CD8-positive, alpha-beta memory T cell (primary cell): ENCODE data around the gene LARP4. TPM values are rescaled to one million over a fixed set of nuclear protein-coding genes. Genes with fewer than 3 reads are reported as not detected.

ENCODE experiments used
- CTCF ChIA-PET: fragments of 350-600 bp; sonication (Branson Sonifier 250); formaldehyde crosslinking; loops from one replicate; lab custom pipeline; 2021; ENCODE audit warnings: antibody characterized with exemption; lab: Charles Lee
- POLR2A ChIA-PET: fragments of 350-600 bp; sonication (Branson Sonifier 250); formaldehyde crosslinking; loops from one replicate; lab custom pipeline; 2021; ENCODE audit warnings: antibody characterized with exemption; lab: Charles Lee
- DNase-seq, 5 donors: peaks; one replicate each; pipeline versions ENCODE4 v3.0.0 to v3.0.0-alpha.2; 2020 to 2022; ENCODE audit warnings: mixed read lengths in 1 of 5
- H3K27ac ChIP-seq: one replicate; pipeline ENCODE4 v1.7.0; 2013; ENCODE audit warnings: low read depth, mild to moderate bottlenecking, low read length, moderate library complexity
- H3K27me3 ChIP-seq: 2 replicates; pipeline ENCODE4 v1.7.0; 2013; ENCODE audit warnings: low read length, mild to moderate bottlenecking; ENCODE audit not compliant: insufficient read depth, poor library complexity, severe bottlenecking
- H3K36me3 ChIP-seq: 2 replicates; pipeline ENCODE4 v1.7.0; 2013; ENCODE audit warnings: mild to moderate bottlenecking, low read length, moderate library complexity; ENCODE audit not compliant: insufficient read depth
- H3K4me1 ChIP-seq: 2 replicates; pipeline ENCODE4 v1.7.0; 2013; ENCODE audit warnings: mild to moderate bottlenecking, low read length, moderate library complexity; ENCODE audit not compliant: insufficient read depth
- H3K4me3 ChIP-seq: 2 replicates; pipeline ENCODE4 v1.7.0; 2013; ENCODE audit warnings: mild to moderate bottlenecking, low read length
- H3K9me3 ChIP-seq: 2 replicates; pipeline ENCODE4 v1.7.0; 2013; ENCODE audit warnings: mild to moderate bottlenecking, low read length
- H3K27ac Mint-ChIP-seq, 8 donors: one replicate each; pipeline ENCODE4 v1.8.0; 2020 to 2021; ENCODE audit warnings: mixed read lengths in 8 of 8, mild to moderate bottlenecking in 6 of 8, inconsistent platforms in 3 of 8, moderate library complexity in 3 of 8
- H3K27me3 Mint-ChIP-seq, 2 donors: one replicate each; pipeline ENCODE4 v1.8.0; 2020 to 2021; ENCODE audit warnings: mixed read lengths in 2 of 2, mild to moderate bottlenecking in 1 of 2, moderate library complexity in 1 of 2
- H3K36me3 Mint-ChIP-seq, 3 donors: one replicate each; pipeline ENCODE4 v1.8.0; 2020 to 2021; ENCODE audit warnings: mixed read lengths in 3 of 3, inconsistent platforms in 1 of 3, mild to moderate bottlenecking in 1 of 3
- H3K4me1 Mint-ChIP-seq, 3 donors: one replicate each; pipeline ENCODE4 v1.8.0; 2020 to 2021; ENCODE audit warnings: mixed read lengths in 3 of 3, inconsistent platforms in 1 of 3, mild to moderate bottlenecking in 1 of 3
- H3K4me3 Mint-ChIP-seq, 7 donors: one replicate each; pipeline ENCODE4 v1.8.0; 2020 to 2021; ENCODE audit warnings: mixed read lengths in 7 of 7, mild to moderate bottlenecking in 6 of 7, moderate library complexity in 4 of 7, inconsistent platforms in 2 of 7
- H3K9me3 Mint-ChIP-seq, 5 donors: one replicate each; pipeline ENCODE4 v1.8.0; 2020 to 2022; ENCODE audit warnings: mixed read lengths in 5 of 5, mild to moderate bottlenecking in 3 of 5, moderate library complexity in 2 of 5, inconsistent platforms in 1 of 5
- polyA plus RNA-seq: library from polyadenylated mRNA; unstranded; fragments of 300-500 nt; fragmentation: Illumina TruSeq; gene quantifications from one replicate; pipeline ENCODE4 v1.2.3, GENCODE V29; 2021
- total RNA-seq, 2 experiments: library from RNA; stranded (reverse); gene quantifications; one replicate each; pipeline ENCODE4 v1.2.3, GENCODE V29; 2021

LARP4 gene
- total and polyA plus RNA-seq, 3 experiments from 2014 or later: 19.5 to 121 (median 110) TPM

DNA sequence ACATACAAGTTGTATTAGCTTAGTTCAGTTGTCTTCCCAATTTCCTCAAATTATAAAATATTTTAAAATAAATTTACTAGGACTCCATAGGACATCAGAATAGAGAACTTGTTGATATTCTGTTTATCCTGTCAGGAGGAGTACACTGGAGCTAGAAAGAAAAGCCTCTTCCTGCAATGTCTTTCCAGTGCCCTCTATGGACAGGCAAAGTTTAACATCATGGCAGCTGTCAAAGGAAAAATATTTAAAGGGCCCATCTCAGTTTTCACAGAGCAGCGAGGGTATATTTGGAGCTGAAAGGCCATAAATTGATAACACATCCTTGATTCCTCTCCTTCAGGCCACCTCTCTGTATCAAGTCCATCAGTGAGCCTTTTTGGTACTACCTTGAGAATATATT, 123.1 kb downstream of the LARP4 start:
- peaks cover 36 to 40% (median 39%) of the 10 kb centered on the region in 3 donors for H3K4me1 Mint-ChIP-seq
- H3K36me3 Mint-ChIP-seq: peaks cover 0 to 14% (median 14%) of the 10 kb centered on the region in 3 donors
- no peaks in the 10 kb centered on the region for H3K27me3 ChIP-seq
- H3K4me1 ChIP-seq: peaks cover 38% of the 10 kb centered on the region
- no peaks in the 10 kb centered on the region for H3K27me3 Mint-ChIP-seq
- no peaks in the 10 kb centered on the region for H3K9me3 Mint-ChIP-seq
- H3K36me3 ChIP-seq: no peaks in the 10 kb centered on the region
- CTCF ChIA-PET: interaction anchor here (1.1 to 2.3 kb wide), 2 partner anchors 14 to 18 kb away, joined by 3 to 7 read pairs; partner anchors contain the start of gene DIP2B
- DNase-seq: no peak
- no peak overlapping the region for H3K4me3 Mint-ChIP-seq
- peak overlapping the region in 1 of 8 donors; percentile 2 for H3K27ac Mint-ChIP-seq
- H3K27ac ChIP-seq: no peak overlapping the region
- POLR2A ChIA-PET: no interaction called here
- H3K4me3 ChIP-seq: no peak overlapping the region
- H3K9me3 ChIP-seq: no peaks in the 10 kb centered on the region

GRCh38 chr12:50524621-50525020, 123.9 kb downstream of the LARP4 start:
- no peak overlapping the region for H3K4me3 Mint-ChIP-seq

GRCh38 chr12:50525422-50525821, 124.7 kb downstream of the LARP4 start:
- no peaks in the 10 kb centered on the region for H3K9me3 Mint-ChIP-seq
- H3K27ac Mint-ChIP-seq: peak overlapping the region in 4 of 8 donors; percentile 1 to 80 (median 30)
- Histone ChIP-seq H3K9me3 (no peaks in the 10 kb centered on the region), H3K27ac (no peak overlapping the region), H3K36me3 (no peaks in the 10 kb centered on the region), H3K27me3 (no peaks in the 10 kb centered on the region), H3K4me1 (peaks cover 32% of the 10 kb centered on the region), H3K4me3 (no peak overlapping the region)
- ChIA-PET POLR2A (no interaction called here), CTCF (interaction anchor here (2.3 kb wide), 1 partner anchor 20 kb away, joined by 7 read pairs; the partner anchor contains the start of gene DIP2B)
- DNase-seq: no peak
- no peaks in the 10 kb centered on the region for H3K27me3 Mint-ChIP-seq
- H3K4me1 Mint-ChIP-seq: peaks cover 30 to 35% (median 31%) of the 10 kb centered on the region in 3 donors
- peaks cover 0 to 14% (median 14%) of the 10 kb centered on the region in 3 donors for H3K36me3 Mint-ChIP-seq
- H3K4me3 Mint-ChIP-seq: no peak overlapping the region

More at GRCh38 chr12:50524621-50525020, 123.9 kb downstream of the LARP4 start:
- peaks cover 0 to 14% (median 14%) of the 10 kb centered on the region in 3 donors for H3K36me3 Mint-ChIP-seq
- no peaks in the 10 kb centered on the region for H3K9me3 Mint-ChIP-seq
- Histone ChIP-seq H3K27ac (no peak overlapping the region), H3K4me3 (no peak overlapping the region), H3K27me3 (no peaks in the 10 kb centered on the region), H3K9me3 (no peaks in the 10 kb centered on the region), H3K4me1 (peaks cover 36% of the 10 kb centered on the region), H3K36me3 (no peaks in the 10 kb centered on the region)
- no peaks in the 10 kb centered on the region for H3K27me3 Mint-ChIP-seq
- H3K4me1 Mint-ChIP-seq: peaks cover 37 to 41% (median 38%) of the 10 kb centered on the region in 3 donors
- H3K27ac Mint-ChIP-seq: peak overlapping the region in 1 of 8 donors; percentile 79
- POLR2A ChIA-PET: no interaction called here
- CTCF ChIA-PET: interaction anchor here (2.3 kb wide), 1 partner anchor 19 kb away, joined by 7 read pairs; the partner anchor contains the start of gene DIP2B
- no peak for DNase-seq

- Histone ChIP-seq H3K9me3 (no peaks in the 10 kb centered on the region), H3K4me1 (peaks cover 30% of the 10 kb centered on the region), H3K4me3 (no peak overlapping the region), H3K27ac (no peak overlapping the region), H3K27me3 (no peaks in the 10 kb centered on the region), H3K36me3 (no peaks in the 10 kb centered on the region)
- Mint-ChIP-seq H3K27ac (peak overlapping the region in 1 of 8 donors; percentile 51), H3K27me3 (no peaks in the 10 kb centered on the region), H3K4me3 (no peak overlapping the region), H3K9me3 (no peaks in the 10 kb centered on the region), H3K36me3 (peaks cover 0 to 14% (median 13%) of the 10 kb centered on the region in 3 donors), H3K4me1 (peaks cover 24 to 30% (median 26%) of the 10 kb centered on the region in 3 donors)
- CTCF ChIA-PET: interaction anchor here (0.6 kb wide), 1 partner anchor 76 kb away, joined by 3 read pairs; no protein-coding TSS in a partner anchor
- POLR2A ChIA-PET: no interaction called here
- no peak for DNase-seq
These were observed 126.7 kb downstream of the LARP4 start for GRCh38 chr12:50527359-50527726.

DNA sequence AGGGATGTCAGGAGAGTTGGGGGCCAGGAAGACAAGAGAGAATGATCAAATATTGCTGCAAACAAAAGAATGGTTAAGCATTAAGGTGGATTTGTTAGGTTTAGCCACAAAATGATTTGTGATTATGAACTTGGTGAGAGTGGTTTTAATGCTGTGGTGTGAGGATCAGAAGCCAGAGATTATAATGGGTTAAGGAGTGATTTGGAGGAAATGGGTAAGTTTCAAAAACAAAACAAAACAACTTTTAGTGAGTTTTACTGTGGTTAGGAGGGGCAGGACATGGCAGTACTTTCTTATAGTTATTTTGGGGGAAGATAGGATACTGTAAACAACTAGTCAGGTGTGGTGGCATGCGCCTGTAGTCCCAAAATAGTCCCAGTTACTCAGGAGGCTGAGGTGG, 128.1 kb downstream of the LARP4 start:
- Mint-ChIP-seq H3K36me3 (peaks cover 0 to 10% (median 8%) of the 10 kb centered on the region in 3 donors), H3K27ac (peak overlapping the region; percentile 1 to 71 (median 28)), H3K9me3 (no peaks in the 10 kb centered on the region), H3K27me3 (no peaks in the 10 kb centered on the region), H3K4me3 (peak overlapping the region in 3 of 7 donors; percentile 1 to 4 (median 1)), H3K4me1 (peaks cover 24 to 30% (median 25%) of the 10 kb centered on the region in 3 donors)
- POLR2A ChIA-PET: no interaction called here
- H3K27me3 ChIP-seq: no peaks in the 10 kb centered on the region
- peaks cover 44% of the 10 kb centered on the region for H3K4me1 ChIP-seq
- no peak overlapping the region for H3K4me3 ChIP-seq
- H3K27ac ChIP-seq: no peak overlapping the region
- CTCF ChIA-PET: no interaction called here
- H3K9me3 ChIP-seq: no peaks in the 10 kb centered on the region
- no peak for DNase-seq
- H3K36me3 ChIP-seq: no peaks in the 10 kb centered on the region

- ChIA-PET POLR2A (no interaction called here), CTCF (no interaction called here)
- Histone ChIP-seq H3K9me3 (no peaks in the 10 kb centered on the region), H3K36me3 (no peaks in the 10 kb centered on the region), H3K27me3 (no peaks in the 10 kb centered on the region), H3K4me1 (peaks cover 38% of the 10 kb centered on the region), H3K27ac (no peak overlapping the region), H3K4me3 (no peak overlapping the region)
- H3K36me3 Mint-ChIP-seq: peaks cover 0 to 7% (median 5%) of the 10 kb centered on the region in 3 donors
- peaks cover 22 to 27% (median 24%) of the 10 kb centered on the region in 3 donors for H3K4me1 Mint-ChIP-seq
- H3K27ac Mint-ChIP-seq: peak overlapping the region in 4 of 8 donors; percentile 5 to 71 (median 20)
- no peaks in the 10 kb centered on the region for H3K9me3 Mint-ChIP-seq
- no peak overlapping the region for H3K4me3 Mint-ChIP-seq
- H3K27me3 Mint-ChIP-seq: no peaks in the 10 kb centered on the region
- DNase-seq: no peak
These were observed 128.7 kb downstream of the LARP4 start for GRCh38 chr12:50529345-50529744.

Other genes starting within 250 kb of the LARP4 start
- gene CERS5, start 233.5 kb upstream of the LARP4 start, total RNA-seq: 10 to 100 TPM; 55.4 to 62.1 TPM
- 47.4 TPM for gene CERS5, start 233.5 kb upstream of the LARP4 start, polyA plus RNA-seq
- 100 to 1,000 TPM in 1 of 2 experiments, 10 to 100 TPM in 1; 95.4 to 103 TPM for gene LIMA1, start 117.4 kb upstream of the LARP4 start, total RNA-seq
- gene LIMA1, start 117.4 kb upstream of the LARP4 start, polyA plus RNA-seq: 13.1 TPM
- not detected for gene FAM186A, start 4.3 kb upstream of the LARP4 start, total RNA-seq
- gene FAM186A, start 4.3 kb upstream of the LARP4 start, polyA plus RNA-seq: not detected
- gene DIP2B, start 104.1 kb downstream of the LARP4 start, total RNA-seq: 10 to 100 TPM; 20.4 to 21.0 TPM
- 7.9 TPM for gene DIP2B, start 104.1 kb downstream of the LARP4 start, polyA plus RNA-seq